Measurements from ENCODE around the gene LHX2. TPM values are rescaled to one million over a fixed set of nuclear protein-coding genes. Genes with fewer than 3 reads are reported as not detected.

The LHX2 gene
- polyA plus RNA-seq, 3 donors = 0.12 TPM; not detected in 2

- Mint-ChIP-seq H3K4me1 (peaks cover 8% of the 10 kb centered on the region), H3K27me3 (ENCODE audit: low read depth in 3 of 3) (peaks cover 72 to 95% (median 75%) of the 10 kb centered on the region in 3 donors), H3K4me3 (peak overlapping the region in 1 of 2 donors; percentile 3), H3K9me3 (peaks cover 0 to 9% (median 0%) of the 10 kb centered on the region in 7 donors), H3K36me3 (no peaks in the 10 kb centered on the region), H3K27ac (peak overlapping the region in 1 of 7 donors; percentile 34)
- no peak overlapping the region for H3K9ac ChIP-seq (ENCODE audit: insufficient read depth, low read length, poor library complexity, severe bottlenecking)
- no peak overlapping the region for H2AFZ ChIP-seq (ENCODE audit: insufficient read depth, low read depth, low read length, poor library complexity, severe bottlenecking)
- peaks cover 35 to 77% of the 10 kb centered on the region in 2 donors for H3K27me3 ChIP-seq (ENCODE audit: control insufficient read depth in 2 of 2, insufficient read depth in 2 of 2, low read length in 2 of 2)
- DNase-seq = no peak
- WGBS (ENCODE audit: insufficient coverage) = 100% methylated on average over 1 of the region's 5 CpGs
- H3K4me1 ChIP-seq (ENCODE audit: control insufficient read depth in 1 of 2, insufficient read depth in 2 of 2, low read length in 2 of 2) = no peaks in the 10 kb centered on the region
- H3K27ac ChIP-seq (ENCODE audit: low read depth in 1 of 2, low read length in 2 of 2) = no peak overlapping the region
- H3K79me2 ChIP-seq (ENCODE audit: insufficient read depth, low read length) = no peaks in the 10 kb centered on the region
- peaks cover 0 to 4% of the 10 kb centered on the region in 2 donors for H3K9me3 ChIP-seq (replicated peaks in 1 of 2; ENCODE audit: control insufficient read depth in 1 of 2, insufficient read depth in 1 of 2, low read length in 2 of 2)
- intact Hi-C loops (cut with micrococcal nuclease) = no loop called here
- H4K20me1 ChIP-seq (ENCODE audit: insufficient read depth, low read length) = no peaks in the 10 kb centered on the region
- H3K4me3 ChIP-seq (replicated peaks in 1 of 3; ENCODE audit: low read depth in 2 of 3, low read length in 3 of 3) = no peak overlapping the region
- no peak for TF ChIP-seq CTCF (IDR thresholded peaks at IDR 0.05)
- H3K4me2 ChIP-seq (replicated peaks; ENCODE audit: extremely low read depth, low read length, poor library complexity, severe bottlenecking) = no peak overlapping the region
- no peaks in the 10 kb centered on the region for H3K36me3 ChIP-seq (replicated peaks in 1 of 2; ENCODE audit: control insufficient read depth in 1 of 2, insufficient read depth in 2 of 2, low read length in 2 of 2)
These were observed 21.8 kb downstream of the LHX2 start for GRCh38 chr9:124033348-124033747.

- Histone ChIP-seq H3K79me2 (ENCODE audit: insufficient read depth, low read length) (no peaks in the 10 kb centered on the region), H3K36me3 (replicated peaks in 1 of 2; ENCODE audit: control insufficient read depth in 1 of 2, insufficient read depth in 2 of 2, low read length in 2 of 2) (no peaks in the 10 kb centered on the region), H3K9ac (ENCODE audit: insufficient read depth, low read length, poor library complexity, severe bottlenecking) (no peak overlapping the region), H3K4me2 (replicated peaks; ENCODE audit: extremely low read depth, low read length, poor library complexity, severe bottlenecking) (no peak overlapping the region), H2AFZ (ENCODE audit: insufficient read depth, low read depth, low read length, poor library complexity, severe bottlenecking) (no peak overlapping the region), H3K4me1 (ENCODE audit: control insufficient read depth in 1 of 2, insufficient read depth in 2 of 2, low read length in 2 of 2) (no peaks in the 10 kb centered on the region), H3K27ac (ENCODE audit: low read depth in 1 of 2, low read length in 2 of 2) (no peak overlapping the region), H4K20me1 (ENCODE audit: insufficient read depth, low read length) (no peaks in the 10 kb centered on the region), H3K9me3 (replicated peaks in 1 of 2; ENCODE audit: control insufficient read depth in 1 of 2, insufficient read depth in 1 of 2, low read length in 2 of 2) (peaks cover 0 to 4% of the 10 kb centered on the region in 2 donors), H3K4me3 (replicated peaks in 1 of 3; ENCODE audit: low read depth in 2 of 3, low read length in 3 of 3) (no peak overlapping the region), H3K27me3 (ENCODE audit: control insufficient read depth in 2 of 2, insufficient read depth in 2 of 2, low read length in 2 of 2) (peaks cover 32 to 78% of the 10 kb centered on the region in 2 donors)
- peaks cover 8% of the 10 kb centered on the region for H3K4me1 Mint-ChIP-seq
- no peaks in the 10 kb centered on the region for H3K36me3 Mint-ChIP-seq
- no peak for TF ChIP-seq CTCF (IDR thresholded peaks at IDR 0.05)
- H3K27me3 Mint-ChIP-seq (ENCODE audit: low read depth in 3 of 3) = peaks cover 72 to 97% (median 76%) of the 10 kb centered on the region in 3 donors
- intact Hi-C loops (cut with micrococcal nuclease) = no loop called here
- H3K27ac Mint-ChIP-seq = peak overlapping the region in 1 of 7 donors; percentile 1
- DNase-seq = no peak
- peak overlapping the region in 1 of 2 donors; percentile 3 for H3K4me3 Mint-ChIP-seq
- H3K9me3 Mint-ChIP-seq = peaks cover 0 to 13% (median 0%) of the 10 kb centered on the region in 7 donors
- 69% methylated on average over 3 of the region's 3 CpGs for WGBS (ENCODE audit: insufficient coverage)
These were observed 22.4 kb downstream of the LHX2 start for GRCh38 chr9:124033967-124034366.

Measured in CD14-positive monocyte (primary cell).